ENCODE measurements around the gene POM121L2. TPM values are rescaled to one million over a fixed set of nuclear protein-coding genes. Genes with fewer than 3 reads are reported as not detected.

POM121L2 gene
- total RNA-seq, 1 donor from 2014 or later: not detected

DNA sequence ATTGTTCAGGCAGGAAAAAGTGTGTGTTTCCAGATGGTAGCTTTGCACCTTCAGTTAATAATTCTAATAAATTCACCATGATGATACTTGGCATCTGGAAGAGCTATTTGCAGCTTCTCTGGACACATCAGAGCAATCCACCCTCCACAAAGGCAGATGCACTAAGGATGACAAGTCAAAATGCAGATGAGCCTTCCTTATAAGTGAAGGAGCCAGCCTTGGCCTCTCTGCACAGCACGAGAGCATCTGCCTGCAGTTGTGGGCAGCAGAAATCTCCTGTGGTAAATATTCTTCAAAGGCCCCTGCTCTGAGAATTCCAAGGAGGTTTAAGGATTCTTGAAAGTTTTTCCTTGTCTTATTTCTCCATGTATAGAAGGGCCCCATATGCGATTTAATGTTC lies 6.9 kb upstream of the POM121L2 start:
- H3K9me3 Mint-ChIP-seq (ENCODE audit: low read depth): peaks cover 4% of the 10 kb centered on the region
- no peaks in the 10 kb centered on the region for H3K36me3 Mint-ChIP-seq (ENCODE audit: low read depth)
- no peak overlapping the region for H3K4me3 Mint-ChIP-seq (ENCODE audit: unreplicated experiment)
- H3K27me3 Mint-ChIP-seq (ENCODE audit: low read depth): peaks cover 32% of the 10 kb centered on the region
- DNase-seq (ENCODE audit: low spot score): no peak
- H3K27ac Mint-ChIP-seq (ENCODE audit: unreplicated experiment): no peak overlapping the region
- H3K4me1 Mint-ChIP-seq (ENCODE audit: low read depth): no peaks in the 10 kb centered on the region
- TF ChIP-seq, protein P1, sequence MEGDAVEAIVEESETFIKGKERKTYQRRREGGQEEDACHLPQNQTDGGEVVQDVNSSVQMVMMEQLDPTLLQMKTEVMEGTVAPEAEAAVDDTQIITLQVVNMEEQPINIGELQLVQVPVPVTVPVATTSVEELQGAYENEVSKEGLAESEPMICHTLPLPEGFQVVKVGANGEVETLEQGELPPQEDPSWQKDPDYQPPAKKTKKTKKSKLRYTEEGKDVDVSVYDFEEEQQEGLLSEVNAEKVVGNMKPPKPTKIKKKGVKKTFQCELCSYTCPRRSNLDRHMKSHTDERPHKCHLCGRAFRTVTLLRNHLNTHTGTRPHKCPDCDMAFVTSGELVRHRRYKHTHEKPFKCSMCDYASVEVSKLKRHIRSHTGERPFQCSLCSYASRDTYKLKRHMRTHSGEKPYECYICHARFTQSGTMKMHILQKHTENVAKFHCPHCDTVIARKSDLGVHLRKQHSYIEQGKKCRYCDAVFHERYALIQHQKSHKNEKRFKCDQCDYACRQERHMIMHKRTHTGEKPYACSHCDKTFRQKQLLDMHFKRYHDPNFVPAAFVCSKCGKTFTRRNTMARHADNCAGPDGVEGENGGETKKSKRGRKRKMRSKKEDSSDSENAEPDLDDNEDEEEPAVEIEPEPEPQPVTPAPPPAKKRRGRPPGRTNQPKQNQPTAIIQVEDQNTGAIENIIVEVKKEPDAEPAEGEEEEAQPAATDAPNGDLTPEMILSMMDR (IDR thresholded peaks at IDR 0.05): no peak

DNA sequence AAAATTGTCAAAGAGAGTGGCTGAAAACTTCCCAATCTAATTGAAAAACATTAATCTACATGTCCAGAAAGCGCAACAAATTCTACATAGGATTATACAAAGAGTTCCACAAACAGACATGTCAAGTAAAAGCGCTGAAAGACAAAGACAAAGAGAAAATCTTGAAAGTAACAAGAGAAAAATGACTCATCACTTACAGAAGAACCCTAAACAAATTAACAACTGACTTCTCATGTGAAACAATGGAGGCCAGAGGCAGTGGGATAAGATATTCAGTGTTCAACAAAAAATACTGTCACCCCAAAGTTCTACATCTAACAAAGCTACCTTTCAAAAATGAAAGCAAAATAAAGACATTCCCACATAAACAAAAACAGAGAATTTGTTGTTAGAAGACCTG lies 2.0 kb upstream of the POM121L2 start:
- Mint-ChIP-seq H3K27me3 (ENCODE audit: low read depth) (peaks cover 48% of the 10 kb centered on the region), H3K36me3 (ENCODE audit: low read depth) (no peaks in the 10 kb centered on the region), H3K9me3 (ENCODE audit: low read depth) (peaks cover 8% of the 10 kb centered on the region), H3K4me3 (ENCODE audit: unreplicated experiment) (no peak overlapping the region), H3K4me1 (ENCODE audit: low read depth) (peaks cover 10% of the 10 kb centered on the region), H3K27ac (ENCODE audit: unreplicated experiment) (no peak overlapping the region)
- TF ChIP-seq, protein P1 (IDR thresholded peaks at IDR 0.05): no peak
- no peak for DNase-seq (ENCODE audit: low spot score)

DNA sequence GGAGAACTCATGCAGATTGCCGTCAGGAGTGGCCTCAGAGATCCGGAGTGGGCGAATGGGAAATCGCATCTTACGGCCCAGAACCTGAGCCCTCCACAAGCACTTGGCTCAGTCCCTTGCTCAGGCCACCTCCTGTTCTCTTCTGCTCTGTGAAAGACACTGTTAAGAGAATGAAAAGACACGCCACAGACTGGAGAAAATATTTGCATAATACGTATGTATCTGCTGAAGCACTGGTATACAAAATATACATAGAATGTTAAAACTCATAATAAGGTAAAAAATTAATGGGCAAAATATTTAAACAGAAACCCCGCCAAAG lies 838 bp upstream of the POM121L2 start:
- DNase-seq (ENCODE audit: low spot score): no peak
- Mint-ChIP-seq H3K4me3 (ENCODE audit: unreplicated experiment) (peak overlapping the region; percentile 80), H3K27ac (ENCODE audit: unreplicated experiment) (no peak overlapping the region), H3K27me3 (ENCODE audit: low read depth) (peaks cover 54% of the 10 kb centered on the region), H3K4me1 (ENCODE audit: low read depth) (peaks cover 10% of the 10 kb centered on the region), H3K9me3 (ENCODE audit: low read depth) (peaks cover 8% of the 10 kb centered on the region), H3K36me3 (ENCODE audit: low read depth) (no peaks in the 10 kb centered on the region)
- TF ChIP-seq, protein P1 (IDR thresholded peaks at IDR 0.05): no peak

DNA sequence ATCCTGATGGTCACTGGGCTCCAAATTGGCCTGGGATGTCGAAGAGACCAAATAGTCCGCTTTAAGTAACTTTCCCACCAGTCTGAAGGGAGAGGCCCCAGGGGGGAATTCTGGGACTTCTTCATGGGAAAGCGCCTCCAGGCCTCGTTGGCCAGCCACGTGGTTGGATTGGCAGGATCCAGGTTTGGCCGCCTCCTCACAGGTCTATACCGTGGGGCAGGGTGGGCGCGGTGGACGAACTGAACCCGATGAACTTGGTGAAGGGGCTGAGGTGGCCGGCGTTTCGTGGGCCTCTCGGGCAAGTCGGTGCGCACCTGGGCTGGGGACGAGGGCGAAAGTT lies 297 bp downstream of the POM121L2 start:
- no peak for DNase-seq (ENCODE audit: low spot score)
- H3K27me3 Mint-ChIP-seq (ENCODE audit: low read depth): peaks cover 54% of the 10 kb centered on the region
- H3K4me3 Mint-ChIP-seq (ENCODE audit: unreplicated experiment): peak overlapping the region; percentile 80
- TF ChIP-seq, protein P1 (IDR thresholded peaks at IDR 0.05): no peak
- H3K4me1 Mint-ChIP-seq (ENCODE audit: low read depth): peaks cover 10% of the 10 kb centered on the region
- peaks cover 8% of the 10 kb centered on the region for H3K9me3 Mint-ChIP-seq (ENCODE audit: low read depth)
- H3K36me3 Mint-ChIP-seq (ENCODE audit: low read depth): no peaks in the 10 kb centered on the region
- H3K27ac Mint-ChIP-seq (ENCODE audit: unreplicated experiment): no peak overlapping the region

DNA sequence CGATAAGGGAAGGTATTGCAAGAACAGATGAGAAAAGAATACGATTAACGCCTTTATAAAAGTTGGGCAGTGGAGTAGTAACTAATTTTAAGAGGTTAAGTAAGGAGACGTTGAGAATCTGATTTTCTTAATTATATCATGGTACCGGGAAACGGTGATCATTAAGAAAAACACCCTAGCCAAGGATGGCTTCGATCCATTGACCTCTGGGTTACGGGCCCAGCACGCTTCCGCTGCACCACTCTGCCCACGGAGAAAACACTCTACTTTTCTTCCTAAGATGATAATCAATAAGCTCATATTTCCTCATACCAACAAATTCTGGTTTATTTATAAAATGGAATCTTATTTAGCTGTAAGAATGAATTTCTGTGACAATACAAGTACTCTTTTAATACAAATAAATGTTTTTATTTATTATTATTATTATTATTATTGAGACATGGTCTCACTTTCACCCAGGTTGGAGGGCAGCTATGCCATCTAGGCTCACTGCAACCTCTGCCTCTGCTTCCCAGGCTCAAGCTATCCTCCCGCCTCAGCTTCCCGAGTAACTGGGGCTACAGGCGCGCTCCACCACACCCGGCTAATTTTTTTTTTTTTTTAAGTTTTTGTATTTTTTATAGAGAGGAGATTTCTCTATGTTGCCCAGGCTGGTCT lies 8.3 kb downstream of the POM121L2 start:
- Mint-ChIP-seq H3K36me3 (ENCODE audit: low read depth) (peaks cover 2% of the 10 kb centered on the region), H3K27me3 (ENCODE audit: low read depth) (peaks cover 31% of the 10 kb centered on the region), H3K4me3 (ENCODE audit: unreplicated experiment) (no peak overlapping the region), H3K4me1 (ENCODE audit: low read depth) (no peaks in the 10 kb centered on the region), H3K27ac (ENCODE audit: unreplicated experiment) (no peak overlapping the region), H3K9me3 (ENCODE audit: low read depth) (no peaks in the 10 kb centered on the region)
- DNase-seq (ENCODE audit: low spot score): no peak
- TF ChIP-seq, protein P1 (IDR thresholded peaks at IDR 0.05): no peak

All from chondrocyte (in vitro differentiated cells).